ENCODE results near the gene ADGRA3.

Gene ADGRA3

DNA sequence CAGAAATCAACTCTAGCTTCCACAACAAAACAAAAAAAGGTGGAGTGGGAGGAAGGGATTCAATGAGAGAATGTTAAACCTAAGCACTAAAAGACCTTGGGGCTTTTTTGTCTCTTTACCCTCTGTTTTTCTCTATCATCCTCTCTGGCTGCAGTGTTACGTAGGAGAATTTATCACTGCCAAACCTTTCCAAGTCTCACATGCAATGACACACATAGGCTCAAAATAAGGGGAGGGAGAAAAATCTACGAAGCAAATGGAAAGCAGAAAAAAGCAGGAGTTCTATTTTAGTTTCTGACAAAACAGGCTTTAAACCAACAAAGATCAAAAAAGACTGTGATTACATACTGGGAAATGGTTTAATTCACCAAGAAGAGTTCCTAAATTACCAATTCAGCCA, 152.1 kb downstream of the ADGRA3 start:
- no peaks in the 10 kb centered on the region for H3K36me3 ChIP-seq
- H3K27me3 ChIP-seq = no peaks in the 10 kb centered on the region
- TF ChIP-seq, protein P1, sequence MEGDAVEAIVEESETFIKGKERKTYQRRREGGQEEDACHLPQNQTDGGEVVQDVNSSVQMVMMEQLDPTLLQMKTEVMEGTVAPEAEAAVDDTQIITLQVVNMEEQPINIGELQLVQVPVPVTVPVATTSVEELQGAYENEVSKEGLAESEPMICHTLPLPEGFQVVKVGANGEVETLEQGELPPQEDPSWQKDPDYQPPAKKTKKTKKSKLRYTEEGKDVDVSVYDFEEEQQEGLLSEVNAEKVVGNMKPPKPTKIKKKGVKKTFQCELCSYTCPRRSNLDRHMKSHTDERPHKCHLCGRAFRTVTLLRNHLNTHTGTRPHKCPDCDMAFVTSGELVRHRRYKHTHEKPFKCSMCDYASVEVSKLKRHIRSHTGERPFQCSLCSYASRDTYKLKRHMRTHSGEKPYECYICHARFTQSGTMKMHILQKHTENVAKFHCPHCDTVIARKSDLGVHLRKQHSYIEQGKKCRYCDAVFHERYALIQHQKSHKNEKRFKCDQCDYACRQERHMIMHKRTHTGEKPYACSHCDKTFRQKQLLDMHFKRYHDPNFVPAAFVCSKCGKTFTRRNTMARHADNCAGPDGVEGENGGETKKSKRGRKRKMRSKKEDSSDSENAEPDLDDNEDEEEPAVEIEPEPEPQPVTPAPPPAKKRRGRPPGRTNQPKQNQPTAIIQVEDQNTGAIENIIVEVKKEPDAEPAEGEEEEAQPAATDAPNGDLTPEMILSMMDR (IDR thresholded peaks at IDR 0.05) = no peak
- H3K4me1 ChIP-seq (ENCODE audit: control insufficient read depth in 1 of 2, insufficient read depth in 1 of 2, low read depth in 1 of 2, low read length in 1 of 2) = no peaks in the 10 kb centered on the region
- H3K9me3 ChIP-seq = no peaks in the 10 kb centered on the region
- no peak overlapping the region for H3K27ac ChIP-seq
- no peak overlapping the region for H3K4me3 ChIP-seq (ENCODE audit: low read depth in 1 of 2, low read length in 1 of 2)

DNA sequence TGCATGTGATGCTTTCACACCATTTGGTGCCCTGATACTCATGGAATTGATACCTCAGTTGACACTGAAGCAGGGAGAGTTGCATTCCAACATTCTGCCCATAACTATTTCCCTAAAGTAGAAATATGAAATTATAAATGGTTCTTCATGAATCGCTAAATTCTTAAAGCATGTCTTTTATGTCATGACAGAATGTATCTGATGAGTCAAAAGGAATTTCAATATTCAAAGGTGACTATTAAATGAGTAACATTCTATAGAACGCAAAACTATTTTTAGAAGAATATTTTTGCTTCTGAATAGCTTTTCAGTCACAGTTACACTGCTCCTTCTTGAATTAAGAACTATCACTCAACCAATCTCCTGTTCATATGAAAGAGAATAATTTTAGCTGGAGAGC, 152.8 kb downstream of the ADGRA3 start:
- H3K27me3 ChIP-seq = no peaks in the 10 kb centered on the region
- no peak overlapping the region for H3K4me3 ChIP-seq (ENCODE audit: low read depth in 1 of 2, low read length in 1 of 2)
- H3K36me3 ChIP-seq = no peaks in the 10 kb centered on the region
- no peaks in the 10 kb centered on the region for H3K9me3 ChIP-seq
- TF ChIP-seq, protein P1 (IDR thresholded peaks at IDR 0.05) = no peak
- H3K4me1 ChIP-seq (ENCODE audit: control insufficient read depth in 1 of 2, insufficient read depth in 1 of 2, low read depth in 1 of 2, low read length in 1 of 2) = no peaks in the 10 kb centered on the region
- no peak overlapping the region for H3K27ac ChIP-seq

DNA sequence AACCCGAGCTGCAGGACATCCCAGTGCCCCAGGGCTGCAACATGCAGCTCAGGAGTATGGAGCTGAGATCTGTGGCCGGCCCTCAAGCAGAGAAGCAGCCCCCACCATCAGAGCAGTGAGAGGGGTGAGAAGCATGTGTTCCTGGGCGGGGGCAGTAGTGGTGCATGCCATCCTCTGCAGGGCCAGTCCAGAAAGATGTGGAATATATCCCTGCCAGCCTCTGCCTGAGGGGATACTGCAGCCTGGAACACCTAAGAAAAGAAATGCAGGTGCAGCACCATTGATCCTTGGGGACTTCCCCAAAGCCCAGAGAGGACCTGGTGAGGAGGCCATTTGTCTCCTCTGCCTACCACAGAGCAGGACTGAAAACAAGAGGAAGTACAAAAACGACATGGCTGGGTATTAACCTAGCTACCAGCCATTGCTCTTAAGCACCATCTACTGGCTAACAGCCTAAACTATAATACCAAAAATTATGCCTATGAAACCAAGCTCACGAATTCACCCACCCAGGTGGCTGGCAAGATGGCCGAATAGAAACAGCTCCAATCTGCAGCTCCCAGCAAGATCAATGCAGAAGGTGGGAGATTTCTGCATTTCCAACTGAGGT, 158.8 kb downstream of the ADGRA3 start:
- no peaks in the 10 kb centered on the region for H3K27me3 ChIP-seq
- TF ChIP-seq, protein P1 (IDR thresholded peaks at IDR 0.05) = no peak
- H3K4me1 ChIP-seq (ENCODE audit: control insufficient read depth in 1 of 2, insufficient read depth in 1 of 2, low read depth in 1 of 2, low read length in 1 of 2) = no peaks in the 10 kb centered on the region
- no peaks in the 10 kb centered on the region for H3K36me3 ChIP-seq
- no peaks in the 10 kb centered on the region for H3K9me3 ChIP-seq
- no peak overlapping the region for H3K4me3 ChIP-seq (ENCODE audit: low read depth in 1 of 2, low read length in 1 of 2)
- H3K27ac ChIP-seq = no peak overlapping the region

DNA sequence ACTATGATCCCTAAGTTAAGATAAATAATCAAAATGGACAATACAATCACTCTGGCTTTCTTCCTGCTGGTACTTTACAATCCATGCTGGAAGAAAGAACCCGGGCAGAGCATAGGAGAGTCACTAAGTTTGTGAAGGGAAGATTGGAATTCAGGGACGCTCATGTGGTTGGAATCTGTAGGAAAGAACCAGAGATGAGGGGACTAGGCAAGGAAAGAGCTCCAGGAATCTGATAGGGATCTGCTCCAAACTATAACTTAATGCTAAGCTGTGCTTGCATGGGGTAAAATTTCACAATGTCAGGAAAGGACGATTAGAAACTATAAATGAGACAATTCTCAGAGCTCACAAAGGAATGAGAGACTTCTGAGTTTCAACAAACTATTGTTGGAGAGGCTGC, 167.5 kb downstream of the ADGRA3 start:
- H3K4me3 ChIP-seq (ENCODE audit: low read depth in 1 of 2, low read length in 1 of 2) = no peak overlapping the region
- TF ChIP-seq, protein P1 (IDR thresholded peaks at IDR 0.05) = no peak
- H3K36me3 ChIP-seq = no peaks in the 10 kb centered on the region
- H3K4me1 ChIP-seq (ENCODE audit: control insufficient read depth in 1 of 2, insufficient read depth in 1 of 2, low read depth in 1 of 2, low read length in 1 of 2) = peaks cover 12 to 22% of the 10 kb centered on the region in 2 experiments
- H3K9me3 ChIP-seq = no peaks in the 10 kb centered on the region
- H3K27me3 ChIP-seq = no peaks in the 10 kb centered on the region
- H3K27ac ChIP-seq = no peak overlapping the region

DNA sequence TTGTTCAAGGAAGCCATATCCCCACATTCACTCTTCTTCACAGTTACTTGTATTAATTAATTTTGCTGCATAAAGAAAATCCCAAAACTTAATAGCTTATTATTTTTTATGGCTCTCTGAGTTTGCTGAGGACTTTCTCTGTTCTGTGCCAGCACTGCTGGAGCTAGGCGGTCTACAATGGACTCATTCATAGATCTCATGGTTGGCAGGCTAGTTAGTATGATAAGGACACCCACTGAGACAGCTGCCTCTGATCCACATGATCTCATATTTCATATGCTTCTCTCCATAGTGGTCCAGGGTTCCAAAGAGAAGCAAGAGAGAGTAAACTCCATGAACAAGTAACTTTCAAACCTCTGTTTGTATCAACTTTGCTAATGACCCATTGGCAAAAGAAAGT, 170.2 kb downstream of the ADGRA3 start:
- H3K27me3 ChIP-seq = no peaks in the 10 kb centered on the region
- H3K27ac ChIP-seq = peak overlapping the region; percentile 43

More for the DNA sequence above, 170.2 kb downstream of the ADGRA3 start:
- H3K4me3 ChIP-seq (ENCODE audit: low read depth in 1 of 2, low read length in 1 of 2) = no peak overlapping the region
- TF ChIP-seq, protein P1 (IDR thresholded peaks at IDR 0.05) = no peak
- H3K4me1 ChIP-seq (ENCODE audit: control insufficient read depth in 1 of 2, insufficient read depth in 1 of 2, low read depth in 1 of 2, low read length in 1 of 2) = peaks cover 12 to 22% of the 10 kb centered on the region in 2 experiments
- no peaks in the 10 kb centered on the region for H3K36me3 ChIP-seq
- H3K9me3 ChIP-seq = no peaks in the 10 kb centered on the region
